Measurements from ENCODE around the gene EPN3.

Gene EPN3

GRCh38 chr17:50550661-50551432 lies 18.3 kb downstream of the EPN3 start:
- DNase-seq, result peak; percentile 82 to 90

- no peak for DNase-seq
These were observed 18.9 kb downstream of the EPN3 start for GRCh38 chr17:50551433-50551815.

- no peak for DNase-seq
These were observed 19.3 kb downstream of the EPN3 start for GRCh38 chr17:50551884-50552283.

GRCh38 chr17:50554201-50554600 lies 21.7 kb downstream of the EPN3 start:
- no peak for DNase-seq

- DNase-seq, result peak; percentile 87 to 91
These were observed 24.3 kb downstream of the EPN3 start for GRCh38 chr17:50556803-50557202.

GRCh38 chr17:50557630-50558029 lies 25.1 kb downstream of the EPN3 start:
- DNase-seq, result peak; percentile 95

- DNase-seq, result peak; percentile 90 to 91
These were observed 25.6 kb downstream of the EPN3 start for GRCh38 chr17:50558091-50558490.

GRCh38 chr17:50558581-50558940 lies 26.0 kb downstream of the EPN3 start:
- no peak for DNase-seq

GRCh38 chr17:50558941-50559614 lies 26.5 kb downstream of the EPN3 start:
- peak; percentile 41 to 51 for DNase-seq

GRCh38 chr17:50559674-50560184 lies 27.2 kb downstream of the EPN3 start:
- DNase-seq, result peak; percentile 12 to 49

GRCh38 chr17:50560185-50560824 lies 27.8 kb downstream of the EPN3 start, which contains the start of gene CACNA1G:
CACNA1G (plus strand) TSS chr17:50560715; CDS start chr17:50561460, 745 bp downstream.
- peak; percentile 69 to 83 for DNase-seq

- DNase-seq, result no peak
These were observed 28.6 kb downstream of the EPN3 start for GRCh38 chr17:50560931-50561745.

GRCh38 chr17:50561746-50562141 lies 29.2 kb downstream of the EPN3 start:
- DNase-seq, result no peak

- DNase-seq, result no peak
These were observed 29.9 kb downstream of the EPN3 start for GRCh38 chr17:50562242-50563091.

- DNase-seq, result no peak
These were observed 30.6 kb downstream of the EPN3 start for GRCh38 chr17:50563092-50563511.

- peak; percentile 22 to 48 for DNase-seq
These were observed 32.4 kb downstream of the EPN3 start for GRCh38 chr17:50564916-50565315.

GRCh38 chr17:50565402-50566350 lies 33.1 kb downstream of the EPN3 start:
- DNase-seq, result peak; percentile 96 to 98

GRCh38 chr17:50566886-50567285 lies 34.4 kb downstream of the EPN3 start:
- DNase-seq, result no peak

- no peak for DNase-seq
These were observed 36.1 kb downstream of the EPN3 start for GRCh38 chr17:50568659-50569058.

GRCh38 chr17:50569592-50569991 lies 37.1 kb downstream of the EPN3 start:
- DNase-seq, result no peak

GRCh38 chr17:50570032-50570431 lies 37.5 kb downstream of the EPN3 start:
- DNase-seq, result no peak
